Duodenal mucosa (tissue), 2 donors: ENCODE measurements around the gene CYBRD1.

Experiments
- H3K27ac ChIP-seq: one replicate; pipeline ENCODE4 v1.7.0; 2013; ENCODE audit warnings: low read depth, low read length
- H3K27me3 ChIP-seq, 2 donors: one replicate each; pipeline ENCODE4 v1.7.0; 2013; ENCODE audit warnings: low read length in 2 of 2, control low read depth in 1 of 2; ENCODE audit not compliant: insufficient read depth in 2 of 2, control insufficient read depth in 1 of 2
- H3K36me3 ChIP-seq, 2 donors: one replicate each; pipeline ENCODE4 v1.7.0; 2013; ENCODE audit warnings: low read length in 2 of 2, control low read depth in 1 of 2; ENCODE audit not compliant: insufficient read depth in 2 of 2, control insufficient read depth in 1 of 2
- H3K4me1 ChIP-seq, 2 donors: one replicate each; pipeline ENCODE4 v1.7.0; 2013; ENCODE audit warnings: low read length in 2 of 2, control low read depth in 1 of 2; ENCODE audit not compliant: insufficient read depth in 2 of 2, control insufficient read depth in 1 of 2
- H3K4me3 ChIP-seq, 2 donors: one replicate each; pipeline ENCODE4 v1.7.0; 2013; ENCODE audit warnings: low read length in 2 of 2, low read depth in 1 of 2
- H3K9ac ChIP-seq, 2 donors: one replicate each; pipeline ENCODE4 v1.7.0; 2013; ENCODE audit warnings: low read length in 2 of 2, low read depth in 1 of 2
- H3K9me3 ChIP-seq, 2 donors: one replicate each; pipeline ENCODE4 v1.7.0; 2013; ENCODE audit warnings: low read length in 2 of 2, control low read depth in 1 of 2; ENCODE audit not compliant: control insufficient read depth in 1 of 2

Gene CYBRD1

DNA sequence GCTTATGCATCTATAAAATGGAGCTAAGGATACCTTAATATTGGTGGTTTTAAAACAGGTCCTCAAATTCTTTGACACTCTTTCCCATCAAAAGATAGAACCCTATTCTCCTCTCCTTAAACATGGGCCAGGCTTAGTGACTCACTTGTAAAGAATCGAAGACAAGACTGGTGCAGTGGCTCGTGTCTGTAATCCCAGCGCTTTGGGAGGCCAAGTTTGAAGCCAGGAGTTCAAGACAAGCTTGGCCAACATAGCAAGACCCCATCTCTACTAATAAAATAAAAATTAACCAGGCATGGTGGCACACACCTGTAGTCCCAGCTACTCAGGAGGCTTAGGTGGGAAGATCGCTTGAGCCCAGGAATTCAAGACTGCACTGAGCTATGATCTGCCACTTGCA is 44.5 kb downstream of the CYBRD1 start:
- no peaks in the 10 kb centered on the region for H3K9me3 ChIP-seq
- no peaks in the 10 kb centered on the region for H3K4me1 ChIP-seq
- no peak overlapping the region for H3K4me3 ChIP-seq
- H3K27me3 ChIP-seq: no peaks in the 10 kb centered on the region
- H3K9ac ChIP-seq: no peak overlapping the region
- H3K36me3 ChIP-seq: no peaks in the 10 kb centered on the region
- no peak overlapping the region for H3K27ac ChIP-seq

DNA sequence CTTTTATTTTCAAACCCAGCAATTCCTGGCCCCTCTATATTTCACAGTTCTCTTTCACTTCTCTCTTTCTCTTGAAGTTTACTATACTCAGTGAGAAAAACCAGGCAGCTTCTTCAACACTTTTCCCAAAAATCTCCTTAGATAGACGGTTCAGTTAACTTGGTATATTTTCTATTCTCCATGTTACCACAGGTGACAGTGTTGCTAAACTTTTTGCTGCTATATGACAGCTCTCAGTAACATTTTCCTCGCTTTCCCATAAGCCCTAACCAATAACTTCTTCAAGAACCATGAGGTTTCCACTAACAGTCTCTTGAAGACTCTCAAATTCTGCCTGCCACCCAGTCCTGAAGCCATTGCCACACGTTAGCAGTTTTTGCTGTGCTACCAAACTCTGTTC is 45.8 kb downstream of the CYBRD1 start:
- Histone ChIP-seq H3K27me3 (no peaks in the 10 kb centered on the region), H3K4me1 (no peaks in the 10 kb centered on the region), H3K9ac (no peak overlapping the region), H3K4me3 (no peak overlapping the region), H3K9me3 (no peaks in the 10 kb centered on the region), H3K36me3 (no peaks in the 10 kb centered on the region), H3K27ac (no peak overlapping the region)

DNA sequence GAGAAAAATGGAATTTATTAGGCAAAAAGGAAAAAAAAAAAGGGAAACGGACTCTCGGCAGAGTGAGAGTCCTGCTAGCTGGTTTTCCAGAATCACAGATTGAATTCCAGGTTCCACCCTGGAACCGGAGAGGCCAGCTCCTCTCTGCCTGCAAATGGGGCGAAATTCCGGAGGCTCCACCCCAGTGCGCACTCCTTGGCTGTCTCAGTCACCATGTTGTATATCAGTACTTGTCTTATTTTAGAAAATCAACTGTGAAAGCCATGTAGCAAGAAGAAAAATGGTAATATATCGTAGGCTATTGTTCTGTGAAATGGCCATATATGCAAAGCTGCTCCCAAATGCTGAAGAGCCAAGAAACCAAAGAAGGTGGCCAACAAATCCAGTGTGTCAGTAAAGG is 49.4 kb downstream of the CYBRD1 start:
- Histone ChIP-seq H3K36me3 (no peaks in the 10 kb centered on the region), H3K9me3 (no peaks in the 10 kb centered on the region), H3K27ac (no peak overlapping the region), H3K27me3 (no peaks in the 10 kb centered on the region), H3K9ac (no peak overlapping the region), H3K4me1 (no peaks in the 10 kb centered on the region), H3K4me3 (no peak overlapping the region)

DNA sequence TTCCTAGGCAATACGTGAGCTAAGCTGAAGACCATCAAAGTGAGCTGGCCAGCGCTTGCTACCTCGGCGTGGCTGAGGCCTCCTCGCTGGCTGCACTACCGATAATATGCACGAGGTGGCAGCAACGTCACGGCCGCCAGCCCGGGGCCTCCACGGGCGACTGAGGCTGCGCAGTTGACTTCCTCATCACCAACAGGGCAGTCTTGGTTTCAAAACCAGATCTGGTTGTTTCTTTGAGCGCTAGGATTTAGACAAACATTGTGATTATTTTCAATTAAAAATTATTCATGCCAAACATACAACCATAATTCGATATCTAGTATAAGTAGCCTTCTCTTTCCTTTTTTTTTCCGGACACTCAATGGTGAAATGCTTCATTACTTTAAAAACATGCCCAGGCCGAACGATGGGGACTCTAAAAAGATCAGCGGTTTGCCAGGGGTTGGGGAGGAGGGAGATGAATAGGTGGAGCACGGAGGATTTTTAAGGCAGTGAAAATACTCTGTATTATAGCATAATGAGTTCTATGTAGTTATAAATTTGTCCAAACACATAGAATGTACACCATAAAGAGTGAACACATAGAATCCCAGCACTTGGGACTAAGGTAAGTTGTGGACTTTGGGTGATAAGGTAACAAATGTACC is 52.0 kb downstream of the CYBRD1 start:
- no peaks in the 10 kb centered on the region for H3K36me3 ChIP-seq
- no peaks in the 10 kb centered on the region for H3K27me3 ChIP-seq
- no peaks in the 10 kb centered on the region for H3K9me3 ChIP-seq
- no peaks in the 10 kb centered on the region for H3K4me1 ChIP-seq
- no peak overlapping the region for H3K27ac ChIP-seq
- H3K9ac ChIP-seq: no peak overlapping the region
- H3K4me3 ChIP-seq: no peak overlapping the region

DNA sequence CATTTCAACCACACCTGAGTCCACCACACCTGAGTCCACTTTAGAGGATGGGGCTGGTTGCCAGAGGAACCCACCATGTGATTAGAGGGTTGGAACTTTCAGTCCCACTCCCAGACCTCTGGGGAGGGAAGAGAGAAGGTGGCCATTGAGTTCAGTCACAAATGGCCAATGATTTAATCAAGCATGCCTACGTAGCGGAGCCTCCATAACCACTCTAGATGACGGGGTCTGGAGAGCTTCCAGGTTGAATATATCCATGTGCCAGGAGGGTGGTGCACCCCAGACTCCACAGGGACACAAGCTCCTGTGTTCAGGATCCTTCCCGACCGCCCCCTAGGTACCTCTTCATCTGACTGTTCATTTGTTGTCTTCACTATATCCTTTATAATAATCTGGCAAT is 53.3 kb downstream of the CYBRD1 start:
- H3K9me3 ChIP-seq: no peaks in the 10 kb centered on the region
- H3K9ac ChIP-seq: no peak overlapping the region
- H3K27me3 ChIP-seq: no peaks in the 10 kb centered on the region
- no peak overlapping the region for H3K27ac ChIP-seq
- H3K36me3 ChIP-seq: no peaks in the 10 kb centered on the region
- no peaks in the 10 kb centered on the region for H3K4me1 ChIP-seq
- no peak overlapping the region for H3K4me3 ChIP-seq

DNA sequence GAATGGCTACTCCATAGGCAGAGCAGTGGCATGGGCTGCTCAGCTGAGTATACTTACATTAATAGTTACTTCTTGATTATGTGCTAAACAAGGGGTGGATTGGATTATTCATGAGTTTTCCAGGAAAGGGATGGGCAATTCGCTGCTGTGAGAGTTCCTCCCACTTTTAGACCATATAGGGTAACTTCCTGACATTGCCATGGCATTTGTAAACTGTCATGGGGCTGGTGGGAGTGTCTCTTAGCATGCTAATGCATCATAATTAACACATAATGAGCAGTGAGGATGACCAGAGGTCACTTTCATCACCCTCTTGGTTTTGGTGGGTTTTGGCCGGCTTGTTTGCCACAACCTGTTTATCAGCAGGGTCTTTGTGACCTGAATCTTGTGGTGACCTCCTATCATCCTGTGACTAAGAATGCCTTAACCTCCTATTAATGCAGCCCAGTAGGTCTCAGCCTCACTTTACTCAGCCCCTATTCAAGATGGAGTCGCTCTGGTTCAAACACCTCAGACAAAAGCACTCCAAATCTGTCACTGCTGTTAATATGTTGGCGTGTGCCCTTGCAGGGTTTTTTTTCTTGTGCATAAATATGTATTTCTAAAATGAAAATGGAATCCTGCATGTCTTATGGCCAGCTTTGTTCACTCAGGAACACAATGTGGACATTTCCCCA is 56.0 kb downstream of the CYBRD1 start:
- no peaks in the 10 kb centered on the region for H3K4me1 ChIP-seq
- no peaks in the 10 kb centered on the region for H3K36me3 ChIP-seq
- H3K9me3 ChIP-seq: no peaks in the 10 kb centered on the region
- no peak overlapping the region for H3K9ac ChIP-seq
- no peak overlapping the region for H3K27ac ChIP-seq
- no peak overlapping the region for H3K4me3 ChIP-seq
- H3K27me3 ChIP-seq: no peaks in the 10 kb centered on the region

DNA sequence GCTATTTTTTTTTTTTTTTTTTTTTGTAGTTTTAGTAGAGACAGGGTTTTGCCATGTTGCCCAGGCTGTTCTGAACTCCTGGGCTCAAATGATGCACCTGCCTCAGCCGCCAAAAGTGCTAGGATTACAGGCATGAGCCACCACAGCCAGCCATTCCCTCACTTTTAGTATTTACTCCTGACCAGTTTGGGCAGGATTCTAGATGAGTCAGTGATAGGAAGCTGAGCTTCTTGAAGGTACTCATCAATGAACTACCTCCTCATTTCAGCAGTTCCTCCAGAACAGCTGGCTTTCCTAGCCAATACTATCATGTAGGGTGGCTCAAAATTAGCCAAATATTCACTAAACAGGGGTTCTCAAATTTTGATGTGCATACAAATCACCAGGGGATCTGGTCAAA is 57.2 kb downstream of the CYBRD1 start:
- H3K27ac ChIP-seq: no peak overlapping the region
- no peaks in the 10 kb centered on the region for H3K36me3 ChIP-seq
- no peak overlapping the region for H3K4me3 ChIP-seq
- no peaks in the 10 kb centered on the region for H3K9me3 ChIP-seq
- no peaks in the 10 kb centered on the region for H3K27me3 ChIP-seq
- no peak overlapping the region for H3K9ac ChIP-seq
- H3K4me1 ChIP-seq: no peaks in the 10 kb centered on the region

DNA sequence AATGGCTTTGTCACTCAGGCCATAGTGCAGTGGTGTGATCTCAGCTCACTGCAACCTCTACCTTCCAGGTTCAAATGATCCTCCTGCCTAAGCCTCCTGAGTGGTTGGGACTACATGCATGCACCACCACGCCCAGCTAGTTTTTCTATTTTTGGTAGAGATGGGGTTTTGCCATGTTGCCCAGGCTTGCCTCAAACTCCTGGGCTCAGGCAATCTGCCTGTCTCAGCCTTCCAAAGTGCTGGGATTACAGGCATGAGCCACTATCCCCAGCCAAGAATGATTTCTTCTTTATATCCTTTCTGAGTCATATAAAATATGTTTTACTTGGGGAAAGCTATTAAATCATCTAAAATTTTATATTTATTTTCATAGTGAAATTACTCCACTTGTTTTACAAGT is 61.3 kb downstream of the CYBRD1 start:
- Histone ChIP-seq H3K4me3 (no peak overlapping the region), H3K27me3 (no peaks in the 10 kb centered on the region), H3K27ac (no peak overlapping the region), H3K9ac (no peak overlapping the region), H3K9me3 (no peaks in the 10 kb centered on the region), H3K4me1 (no peaks in the 10 kb centered on the region), H3K36me3 (no peaks in the 10 kb centered on the region)

DNA sequence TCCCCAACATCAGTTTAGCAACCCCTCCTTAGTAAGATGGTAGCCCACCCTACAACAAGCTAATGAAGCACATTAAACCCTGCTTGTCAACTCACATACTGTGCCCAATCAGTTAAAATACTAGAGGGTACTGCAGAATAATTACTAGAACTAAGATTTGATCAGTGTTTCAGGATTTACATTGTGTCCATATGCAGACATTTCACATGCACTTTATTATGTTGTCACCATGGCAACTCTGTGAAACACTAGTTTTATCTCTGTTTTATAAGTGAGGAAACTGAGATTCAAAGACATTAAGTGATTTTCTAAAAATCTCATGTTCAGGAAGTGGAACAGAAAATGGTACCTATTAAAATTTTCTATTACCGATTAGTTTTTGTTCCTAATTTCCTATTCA is 61.7 kb downstream of the CYBRD1 start:
- H3K4me3 ChIP-seq: no peak overlapping the region

DNA sequence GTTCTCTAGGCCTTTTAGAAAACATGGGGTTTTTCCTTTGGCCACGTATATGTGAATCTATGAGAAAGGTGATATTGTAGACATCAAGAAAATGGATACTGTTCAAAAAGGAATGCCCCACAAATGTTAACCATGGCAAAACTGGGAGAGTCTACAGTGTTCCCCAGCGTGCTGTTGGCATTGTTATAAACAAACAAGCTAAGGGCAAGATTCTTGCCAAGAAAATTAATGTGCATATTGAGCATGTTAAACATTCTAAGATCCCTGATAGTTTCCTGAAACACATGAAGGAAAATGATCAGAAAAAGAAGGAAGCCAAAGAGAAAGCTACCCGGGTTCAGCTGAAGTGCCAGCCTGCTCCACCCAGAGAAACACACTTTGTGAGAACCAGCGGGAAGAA is 64.9 kb downstream of the CYBRD1 start:
- H3K27me3 ChIP-seq: peaks cover 0 to 6% of the 10 kb centered on the region in 2 donors
- H3K4me3 ChIP-seq: no peak overlapping the region
- H3K9ac ChIP-seq: no peak overlapping the region
- no peaks in the 10 kb centered on the region for H3K4me1 ChIP-seq
- H3K27ac ChIP-seq: no peak overlapping the region
- no peaks in the 10 kb centered on the region for H3K36me3 ChIP-seq
- peaks cover 0 to 3% of the 10 kb centered on the region in 2 donors for H3K9me3 ChIP-seq

More for the DNA sequence above, 61.7 kb downstream of the CYBRD1 start:
- no peaks in the 10 kb centered on the region for H3K9me3 ChIP-seq
- no peaks in the 10 kb centered on the region for H3K36me3 ChIP-seq
- no peak overlapping the region for H3K9ac ChIP-seq
- no peak overlapping the region for H3K27ac ChIP-seq
- H3K27me3 ChIP-seq: no peaks in the 10 kb centered on the region
- H3K4me1 ChIP-seq: no peaks in the 10 kb centered on the region
